Vagina (tissue), 2 donors: ENCODE results near the gene ASTN2.

Experiments used
- POLR2A ChIP-seq, 2 donors: fragments of 450-650 bp; IDR thresholded peaks; one replicate each; pipeline ENCODE4 v1.6.1; 2017; ENCODE audit warnings: antibody characterized with exemption in 2 of 2, mild to moderate bottlenecking in 2 of 2, moderate library complexity in 2 of 2
- TF ChIP-seq, protein P1 (sequence below), 3 experiments: fragments of 450-650 bp in 2 of 3; fragments of 200-600 bp in 1 of 3; sonication (generic) in 1 of 3; IDR thresholded peaks; one replicate each; pipeline ENCODE4 v1.5.1; 2017 to 2019; ENCODE audit warnings: antibody characterized with exemption in 3 of 3, mild to moderate bottlenecking in 2 of 3, moderate library complexity in 2 of 3

DNA sequence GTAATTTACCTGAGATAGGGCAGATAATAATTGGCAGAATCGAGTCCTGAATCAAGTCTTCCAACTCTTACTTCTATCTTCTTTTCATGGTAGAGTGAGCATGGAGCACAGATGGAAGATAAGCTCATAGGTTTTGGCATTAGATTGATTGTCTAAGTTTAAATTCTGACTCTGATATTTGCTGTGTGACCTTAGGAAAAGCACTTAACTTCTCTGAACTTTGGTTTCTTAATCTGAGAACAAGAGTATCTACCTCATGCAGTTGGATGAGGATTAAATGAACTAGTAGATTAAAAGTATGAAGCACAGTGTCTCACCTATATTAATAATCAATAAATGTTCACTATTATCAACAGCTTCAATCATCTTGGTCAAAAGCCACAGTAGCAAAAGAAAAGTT, 9.4 kb upstream of the ASTN2 start:
- TF ChIP-seq, protein P1, sequence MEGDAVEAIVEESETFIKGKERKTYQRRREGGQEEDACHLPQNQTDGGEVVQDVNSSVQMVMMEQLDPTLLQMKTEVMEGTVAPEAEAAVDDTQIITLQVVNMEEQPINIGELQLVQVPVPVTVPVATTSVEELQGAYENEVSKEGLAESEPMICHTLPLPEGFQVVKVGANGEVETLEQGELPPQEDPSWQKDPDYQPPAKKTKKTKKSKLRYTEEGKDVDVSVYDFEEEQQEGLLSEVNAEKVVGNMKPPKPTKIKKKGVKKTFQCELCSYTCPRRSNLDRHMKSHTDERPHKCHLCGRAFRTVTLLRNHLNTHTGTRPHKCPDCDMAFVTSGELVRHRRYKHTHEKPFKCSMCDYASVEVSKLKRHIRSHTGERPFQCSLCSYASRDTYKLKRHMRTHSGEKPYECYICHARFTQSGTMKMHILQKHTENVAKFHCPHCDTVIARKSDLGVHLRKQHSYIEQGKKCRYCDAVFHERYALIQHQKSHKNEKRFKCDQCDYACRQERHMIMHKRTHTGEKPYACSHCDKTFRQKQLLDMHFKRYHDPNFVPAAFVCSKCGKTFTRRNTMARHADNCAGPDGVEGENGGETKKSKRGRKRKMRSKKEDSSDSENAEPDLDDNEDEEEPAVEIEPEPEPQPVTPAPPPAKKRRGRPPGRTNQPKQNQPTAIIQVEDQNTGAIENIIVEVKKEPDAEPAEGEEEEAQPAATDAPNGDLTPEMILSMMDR (IDR thresholded peaks at IDR 0.05), result no peak
- no peak for TF ChIP-seq POLR2A (IDR thresholded peaks at IDR 0.05)
